Mucosa of gallbladder (tissue), 1 donor: Measurements from ENCODE around the gene FANCC. TPM values are rescaled to one million over a fixed set of nuclear protein-coding genes. Genes with fewer than 3 reads are reported as not detected.
"Not testable (repeated sequence)": the region's sequence is repeated elsewhere in the genome, so short reads cannot be mapped to it uniquely, and the experiment has no call there.

ENCODE experiments used
- DNase-seq: peaks from one replicate; pipeline ENCODE4 v3.0.0-alpha.2; 2020; ENCODE audit warnings: low spot score
- total RNA-seq: library from RNA; stranded (reverse); gene quantifications from one replicate; pipeline ENCODE4 v1.2.1, GENCODE V29; 2021
- donor health status: DM: no; HTN: no; CAD: no.

Gene FANCC
- total RNA-seq, 1 donor from 2014 or later: 18.9 TPM

DNA sequence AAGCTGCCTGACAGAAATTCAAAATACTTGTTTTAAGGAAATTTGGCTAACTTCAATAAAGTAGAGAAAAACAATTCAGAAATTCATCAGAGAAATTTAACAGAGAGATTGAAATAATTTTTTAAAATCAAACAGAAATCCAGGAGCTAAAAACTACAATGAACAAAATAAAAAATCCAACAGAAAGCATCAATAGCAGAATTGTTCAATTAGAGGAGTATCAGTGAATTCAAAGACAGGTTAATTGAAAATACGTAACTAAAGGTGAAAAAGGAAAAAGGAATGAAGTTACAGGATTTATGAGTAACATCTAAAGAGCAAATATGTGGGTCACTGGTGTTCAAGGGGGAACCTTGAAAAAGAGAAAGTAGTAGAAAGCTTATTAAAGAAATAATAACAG lies 36.8 kb downstream of the FANCC start:
- no peak for DNase-seq

DNA sequence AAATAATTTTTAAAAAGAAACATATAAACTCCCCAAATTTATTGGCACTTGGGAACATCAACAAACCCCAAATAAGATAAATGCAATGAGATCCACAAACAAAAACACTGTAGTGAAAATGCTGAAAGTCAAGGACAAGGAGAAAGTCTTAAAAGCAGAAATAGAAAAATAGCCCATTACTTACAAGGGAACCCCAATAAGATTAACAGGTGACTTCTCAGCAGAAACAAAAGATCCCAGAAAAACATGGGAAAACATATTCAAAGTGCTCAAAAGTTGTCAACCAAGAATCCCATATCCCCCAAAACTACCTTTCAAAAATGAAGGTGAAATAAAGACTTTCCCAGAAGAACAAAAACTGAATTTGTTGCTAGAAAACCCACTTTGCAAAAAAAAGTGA lies 40.0 kb downstream of the FANCC start:
- no peak for DNase-seq

DNA sequence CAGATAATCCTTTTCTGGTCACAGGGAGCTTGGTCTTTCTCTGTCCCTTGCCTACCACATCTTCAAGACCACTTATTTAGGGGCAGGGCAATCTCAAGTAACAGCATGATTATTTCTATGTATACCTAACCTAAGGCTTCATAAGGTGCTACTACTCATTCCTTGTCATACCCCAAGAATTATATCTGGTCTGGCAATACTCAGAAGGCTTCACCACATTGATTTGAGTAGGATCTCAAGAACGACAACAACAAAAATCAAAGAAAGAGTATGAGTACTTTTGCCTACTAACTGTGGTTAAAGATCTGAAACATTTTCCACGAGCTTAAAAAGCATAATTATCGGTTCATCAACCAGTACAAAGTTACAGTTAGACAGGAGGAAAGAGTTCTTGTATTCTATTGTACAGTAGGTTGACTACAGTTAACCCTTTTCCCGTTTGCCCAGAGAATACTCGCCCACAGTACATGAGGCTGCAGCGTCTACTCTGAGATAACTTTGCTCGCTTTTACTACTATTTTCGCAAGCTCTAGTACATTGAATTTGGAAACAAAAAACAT lies 41.0 kb downstream of the FANCC start:
- DNase-seq: no peak

DNA sequence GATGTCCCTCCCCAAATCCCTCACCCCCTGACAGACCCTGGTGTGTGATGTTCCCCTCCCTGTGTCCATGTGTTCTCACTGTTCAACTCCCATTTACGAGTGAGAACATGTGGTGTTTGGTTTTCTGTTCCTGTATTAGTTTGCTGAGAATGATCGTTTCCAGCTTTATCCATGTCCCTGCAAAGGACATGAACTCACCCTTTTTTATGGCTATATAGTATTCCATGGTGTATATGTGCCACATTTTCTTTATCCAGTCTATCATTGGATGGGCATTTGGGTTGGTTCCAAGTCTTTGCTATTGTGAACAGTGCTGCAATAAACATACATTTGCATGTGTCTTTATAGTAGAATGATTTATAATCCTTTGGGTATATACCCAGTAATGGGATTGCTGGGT lies 43.3 kb downstream of the FANCC start:
- not testable (repeated sequence) for DNase-seq

DNA sequence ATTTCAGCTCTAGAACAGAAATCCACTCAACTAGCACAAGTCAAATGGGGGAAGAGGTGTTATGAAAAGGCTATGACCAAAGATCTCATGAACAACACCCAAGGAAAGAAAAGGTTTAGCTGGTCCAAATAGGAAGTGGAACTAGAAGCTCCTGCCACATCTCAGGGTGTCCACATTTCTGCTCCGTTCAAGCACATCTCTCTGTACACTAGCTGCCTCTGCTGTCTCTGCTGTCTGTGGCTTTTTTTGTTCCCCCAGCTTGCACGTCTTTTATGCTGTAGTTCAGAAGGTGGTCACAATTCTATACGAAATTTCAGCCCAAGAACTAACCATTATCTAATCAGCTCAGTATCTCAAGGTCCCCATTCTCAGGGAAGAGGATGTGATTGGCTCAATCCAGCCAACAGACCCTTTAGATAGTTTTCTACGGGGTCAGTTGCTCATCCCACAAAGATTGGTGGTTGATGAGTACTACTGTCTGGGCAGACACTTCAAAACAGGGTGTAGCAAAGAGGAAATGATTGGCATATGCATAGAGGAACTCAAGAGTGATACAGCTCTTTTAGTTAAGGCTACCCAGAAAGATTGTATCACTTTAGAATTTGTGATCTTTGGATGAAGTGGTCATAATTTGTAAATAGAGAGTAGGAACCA lies 44.0 kb downstream of the FANCC start:
- DNase-seq: no peak

DNA sequence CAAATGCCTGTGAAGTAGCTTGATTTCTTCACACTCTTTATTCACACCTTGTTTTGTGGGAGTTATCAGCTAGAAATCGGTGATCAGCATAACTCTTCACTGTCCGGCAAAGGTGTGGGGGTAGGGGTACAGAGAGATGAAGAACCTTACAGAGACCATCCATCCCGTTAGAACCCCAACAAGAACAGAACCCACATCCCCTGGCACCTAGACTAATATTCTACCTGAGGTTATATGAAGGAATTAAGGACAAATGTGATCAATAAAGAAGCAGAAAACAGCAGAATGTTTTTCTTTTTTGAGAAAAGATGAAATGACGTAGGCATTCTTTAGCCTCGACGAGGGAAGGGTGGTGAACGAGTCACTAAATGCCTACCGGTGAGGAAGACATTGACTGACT lies 44.7 kb downstream of the FANCC start:
- no peak for DNase-seq

DNA sequence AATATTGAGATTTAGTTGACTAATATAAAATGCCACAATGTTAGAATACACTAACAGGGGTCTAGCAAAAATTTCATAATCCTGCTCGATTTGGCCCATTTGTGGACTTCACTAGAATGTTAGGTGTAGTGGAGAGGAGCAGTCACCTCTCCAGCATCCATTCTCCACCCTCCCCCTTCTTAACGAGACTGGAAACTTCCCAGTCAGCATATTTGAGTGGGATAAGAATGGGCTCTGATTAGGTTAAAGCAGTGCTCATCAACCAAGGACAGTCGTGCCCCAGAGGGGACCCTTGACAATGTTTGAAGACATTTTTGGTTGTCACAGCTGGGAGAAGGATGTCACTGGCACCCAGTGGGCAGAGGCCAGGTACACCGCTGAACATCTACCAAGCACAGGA lies 46.7 kb downstream of the FANCC start:
- DNase-seq: no peak

DNA sequence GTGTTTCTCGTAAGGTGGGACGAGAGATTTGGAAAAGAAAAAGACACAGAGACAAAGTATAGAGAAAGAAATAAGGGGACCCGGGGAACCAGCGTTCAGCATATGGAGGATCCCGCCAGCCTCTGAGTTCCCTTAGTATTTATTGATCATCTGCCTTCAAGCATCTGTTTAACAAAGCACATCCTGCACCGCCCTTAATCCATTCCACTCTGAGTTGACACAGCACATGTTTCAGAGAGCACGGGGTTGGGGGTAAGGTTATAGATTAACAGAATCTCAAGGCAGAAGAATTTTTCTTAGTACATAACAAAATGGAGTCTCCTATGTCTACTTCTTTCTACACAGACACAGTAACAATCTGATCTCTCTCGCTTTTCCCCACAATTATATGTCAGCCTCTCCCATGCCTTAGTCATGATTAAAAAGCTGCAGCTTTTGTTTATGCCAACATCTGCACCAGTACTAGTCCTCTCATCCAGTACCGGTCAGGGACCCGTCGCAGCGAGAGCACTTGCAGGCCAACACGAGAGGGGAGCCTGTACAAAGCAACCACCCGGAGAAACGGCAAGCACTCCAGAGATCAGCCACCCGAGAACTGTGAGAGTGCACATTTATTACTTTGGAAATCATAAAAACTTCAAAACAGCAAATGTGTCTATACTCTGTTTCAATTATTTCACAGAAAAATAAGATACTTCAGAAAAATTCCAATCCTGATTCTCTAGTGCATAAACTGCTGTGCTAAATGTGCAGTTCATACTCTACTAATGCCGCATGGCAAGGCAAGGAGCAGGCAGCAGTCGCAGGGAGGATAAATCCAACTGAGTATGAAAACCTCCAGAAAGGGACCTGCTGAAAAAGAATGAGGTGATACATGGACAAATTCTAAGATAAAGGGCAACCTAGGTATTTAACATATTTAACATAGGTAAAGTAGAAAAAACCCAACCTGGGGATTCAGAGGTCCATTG lies 47.4 kb downstream of the FANCC start:
- DNase-seq: peak; percentile 71

DNA sequence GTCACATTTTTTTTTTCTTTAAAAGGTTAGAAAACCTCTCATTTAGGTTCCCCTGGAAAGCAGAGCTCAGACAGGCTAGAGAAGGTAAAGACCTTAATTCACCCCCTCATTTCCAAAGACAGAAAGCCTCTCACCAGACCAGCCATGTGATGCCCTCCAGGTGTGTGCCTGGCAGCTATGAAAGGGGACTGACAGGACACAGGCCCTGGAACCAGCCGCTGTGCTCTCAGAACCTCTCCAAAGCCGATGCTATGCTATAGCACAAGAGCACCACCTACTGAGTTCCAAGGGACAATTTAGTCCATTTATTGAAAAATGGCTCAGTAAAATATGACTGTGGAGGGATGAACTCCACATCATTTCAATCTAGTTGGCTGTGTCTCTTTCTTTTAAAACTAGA lies 48.8 kb downstream of the FANCC start:
- peak; percentile 37 for DNase-seq

DNA sequence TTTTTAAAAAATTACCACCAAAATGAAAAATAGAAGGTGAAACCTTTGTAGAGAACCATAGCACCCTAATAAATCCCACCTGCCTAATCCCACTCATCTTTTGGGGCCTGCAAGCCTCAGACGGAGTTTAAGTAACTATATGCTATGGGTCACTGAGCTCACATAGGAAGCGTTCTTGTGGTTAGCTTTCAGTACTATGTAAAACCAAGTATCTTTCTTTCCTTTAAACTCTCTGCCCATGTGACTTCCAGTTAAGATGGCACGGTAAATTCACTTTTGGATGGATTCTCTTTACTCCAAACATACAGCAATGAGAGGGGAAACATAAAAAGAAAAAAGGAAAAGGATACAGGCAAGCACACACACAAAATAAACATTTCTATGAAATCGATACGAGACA lies 50.9 kb downstream of the FANCC start:
- no peak for DNase-seq

DNA sequence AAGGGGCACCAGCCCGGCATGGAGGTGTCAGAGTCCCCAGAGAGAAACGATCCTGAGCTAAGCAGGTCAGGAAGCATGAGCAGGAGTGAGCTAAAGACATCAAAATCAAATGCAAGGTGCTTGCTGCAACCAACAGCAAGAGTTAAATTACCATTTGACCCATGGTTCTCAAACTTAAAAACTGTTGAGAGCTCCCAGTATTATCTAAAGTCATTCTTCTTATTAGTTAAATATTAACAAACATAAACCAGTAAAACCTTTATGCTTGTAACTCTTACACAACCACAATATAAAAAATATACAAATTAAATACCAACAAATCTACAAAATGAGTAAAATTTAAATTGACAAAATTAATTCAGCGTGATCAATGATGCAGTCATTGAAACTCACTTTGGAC lies 51.5 kb downstream of the FANCC start:
- no peak for DNase-seq

DNA sequence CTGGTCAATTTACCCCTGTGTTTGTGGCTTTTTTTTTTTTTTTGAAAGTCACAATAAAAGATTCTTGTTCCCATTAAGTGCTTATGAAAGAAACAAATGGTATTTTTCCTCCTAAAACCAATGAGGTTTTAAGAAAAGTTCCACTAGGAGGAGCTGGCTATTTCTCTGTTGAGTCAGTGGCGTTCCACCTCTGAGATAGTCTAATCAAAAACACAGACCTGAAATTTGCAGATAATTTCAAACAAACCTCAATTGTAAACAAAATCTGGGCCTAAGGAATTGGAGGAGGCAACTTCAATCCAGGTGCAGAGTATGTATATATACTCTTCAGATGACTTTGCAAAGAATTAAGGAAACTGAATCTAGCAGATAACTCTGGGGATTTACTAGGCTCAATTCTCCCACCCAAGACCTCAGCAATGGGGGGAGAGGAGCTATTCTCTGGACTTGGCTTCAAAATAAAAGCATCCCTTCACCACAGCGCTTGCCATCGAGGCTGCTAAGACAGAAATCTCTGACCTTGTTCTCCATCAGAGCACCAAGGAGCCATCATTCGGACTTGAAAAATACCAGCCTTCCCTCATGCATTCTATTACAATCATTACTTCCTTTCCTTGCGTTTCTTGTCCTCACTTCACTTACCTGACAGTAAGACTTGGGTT lies 52.4 kb downstream of the FANCC start:
- no peak for DNase-seq

DNA sequence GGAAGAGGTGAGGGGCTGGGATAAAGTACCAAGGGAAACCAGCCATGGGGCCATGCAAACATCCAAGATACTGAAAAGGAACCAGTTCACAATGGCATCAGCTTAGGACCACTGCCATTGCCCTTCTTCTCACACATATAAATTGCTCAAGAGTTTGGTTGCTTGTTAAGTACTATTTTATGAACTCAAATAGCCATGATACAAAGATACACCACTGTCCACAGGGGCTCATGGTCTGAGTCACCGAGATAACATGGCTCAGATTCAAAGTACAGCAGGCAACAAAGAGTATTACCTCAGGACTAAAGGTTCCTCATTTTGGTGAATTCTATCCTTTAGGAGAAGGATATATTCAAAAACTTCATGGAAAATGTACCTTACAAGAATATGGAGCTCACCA lies 55.6 kb downstream of the FANCC start:
- no peak for DNase-seq

DNA sequence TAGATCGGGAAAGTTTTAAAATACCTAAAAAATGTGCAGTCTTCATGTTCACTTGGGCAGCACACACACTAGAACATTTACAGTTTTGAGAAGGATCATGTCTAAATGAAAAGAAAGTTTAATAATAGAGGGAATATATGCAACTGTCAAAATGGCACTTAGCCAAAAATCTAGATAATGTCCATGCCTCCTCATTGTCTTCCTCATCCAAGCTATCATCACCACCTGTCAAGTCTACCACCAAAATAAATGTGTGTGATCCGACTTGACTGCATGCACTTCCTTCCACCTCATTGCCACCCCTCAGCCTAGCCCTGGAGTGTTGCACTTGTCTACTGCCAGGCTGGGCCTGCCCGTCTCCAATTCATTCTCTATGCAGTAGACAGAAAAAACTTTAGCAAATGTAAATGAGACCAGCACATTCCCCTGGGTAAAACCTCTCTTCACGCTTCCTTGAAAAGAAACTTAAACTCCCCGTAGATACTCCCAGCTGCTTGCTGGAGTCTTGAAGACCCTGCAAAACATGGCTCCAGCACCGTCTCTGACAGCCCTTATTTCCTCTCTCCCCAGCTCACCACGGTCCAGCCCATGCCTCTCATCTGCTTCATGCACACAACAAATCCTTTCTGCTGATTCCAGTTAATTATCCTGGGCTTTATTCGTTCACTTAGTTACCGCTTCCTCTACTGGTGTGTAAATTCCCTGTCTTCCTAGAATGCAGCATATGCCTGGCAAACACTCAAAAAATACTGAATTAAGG lies 66.9 kb downstream of the FANCC start:
- DNase-seq: no peak

DNA sequence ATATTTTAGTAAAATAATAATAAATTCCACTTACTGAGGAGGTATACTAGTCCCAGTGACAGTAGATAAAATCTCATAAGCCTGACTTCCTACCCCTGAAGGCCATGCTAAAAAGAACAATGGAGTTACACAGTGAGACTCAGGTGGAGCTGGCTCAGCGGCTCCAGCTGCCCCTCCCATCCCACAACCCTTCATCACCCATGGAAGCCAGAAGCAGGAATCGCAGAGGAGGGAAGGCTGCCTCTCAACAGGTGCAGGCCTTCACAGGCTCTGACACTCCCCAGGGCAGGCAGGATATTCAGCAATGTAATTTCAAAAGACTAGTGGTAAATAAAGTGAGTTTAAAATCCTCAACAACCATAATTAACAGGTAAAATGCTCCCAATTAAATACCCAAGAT lies 67.5 kb downstream of the FANCC start:
- DNase-seq: no peak

DNA sequence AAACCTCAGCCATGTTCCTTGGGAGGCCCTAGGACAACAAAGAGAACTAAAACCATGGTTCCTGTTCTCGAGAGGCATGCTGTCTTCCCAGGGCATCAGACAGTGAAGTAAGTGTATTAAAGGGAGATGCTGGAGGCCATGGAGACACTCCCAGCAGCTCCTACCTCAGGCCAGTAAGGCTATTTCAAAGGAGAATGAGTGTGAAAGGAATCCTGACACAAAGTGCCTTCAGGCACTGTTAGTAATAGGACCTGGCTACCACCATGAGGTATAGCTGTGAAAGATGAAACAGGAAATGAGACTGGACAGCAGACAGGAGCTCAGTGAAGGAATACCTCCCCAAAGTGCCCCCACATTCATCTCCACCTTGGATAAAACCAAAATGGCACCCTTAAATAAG lies 71.0 kb downstream of the FANCC start:
- no peak for DNase-seq

DNA sequence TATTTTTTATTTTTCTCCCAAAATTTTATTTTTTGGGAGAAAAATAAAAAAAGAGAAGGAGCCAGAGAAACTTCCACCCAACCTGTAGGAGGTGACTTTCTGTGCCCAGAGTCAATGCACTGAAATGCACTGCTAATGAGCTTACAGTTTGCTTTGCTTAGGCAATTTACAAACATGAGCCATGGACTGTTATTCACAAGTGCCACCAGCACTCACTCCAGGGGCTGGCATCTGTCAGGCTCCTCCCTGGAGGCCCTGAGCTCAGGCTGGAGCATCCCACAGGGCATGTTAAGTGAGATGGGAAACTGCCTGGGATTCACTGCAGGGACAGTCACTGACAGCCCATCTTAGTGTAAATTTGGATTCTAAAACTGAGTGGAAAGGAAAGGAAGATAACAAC lies 74.9 kb downstream of the FANCC start:
- no peak for DNase-seq

DNA sequence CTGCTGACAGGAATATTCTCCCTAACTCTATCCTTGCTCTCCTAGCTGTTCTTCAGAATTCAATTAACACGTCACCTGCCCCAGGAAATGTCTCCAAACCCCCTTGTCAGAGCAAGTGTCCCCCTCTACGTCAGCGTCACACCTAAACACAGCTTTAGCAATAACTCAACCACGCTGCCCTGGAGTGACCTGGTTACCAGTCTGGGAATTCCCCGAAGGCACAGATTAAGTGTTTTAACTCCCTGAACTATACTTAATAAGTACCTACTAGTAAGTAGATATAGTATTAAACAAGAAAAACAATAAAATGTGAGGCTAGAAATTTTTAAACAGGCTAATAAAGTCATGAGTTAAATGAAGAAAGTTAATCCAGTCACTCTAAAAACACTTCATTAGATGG lies 78.4 kb downstream of the FANCC start:
- no peak for DNase-seq

DNA sequence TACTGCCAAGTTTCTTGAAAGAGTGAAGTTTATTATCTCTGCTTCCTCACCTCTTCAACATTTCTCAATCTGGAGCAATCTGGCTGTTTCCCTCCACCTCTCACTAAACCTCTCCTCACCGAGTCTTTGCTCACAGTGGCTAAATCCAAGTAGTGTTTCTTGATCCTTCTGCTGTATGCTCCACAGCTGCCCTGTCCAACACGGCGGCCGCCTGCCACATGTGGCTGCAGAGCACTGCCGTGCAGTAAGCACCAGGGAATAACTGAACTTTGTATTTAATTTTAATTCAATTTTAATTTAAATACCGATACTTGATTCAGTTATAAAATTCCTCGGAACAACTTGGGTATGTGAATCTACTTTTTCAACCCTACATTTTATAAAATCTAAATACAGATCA lies 80.2 kb downstream of the FANCC start:
- DNase-seq: no peak

DNA sequence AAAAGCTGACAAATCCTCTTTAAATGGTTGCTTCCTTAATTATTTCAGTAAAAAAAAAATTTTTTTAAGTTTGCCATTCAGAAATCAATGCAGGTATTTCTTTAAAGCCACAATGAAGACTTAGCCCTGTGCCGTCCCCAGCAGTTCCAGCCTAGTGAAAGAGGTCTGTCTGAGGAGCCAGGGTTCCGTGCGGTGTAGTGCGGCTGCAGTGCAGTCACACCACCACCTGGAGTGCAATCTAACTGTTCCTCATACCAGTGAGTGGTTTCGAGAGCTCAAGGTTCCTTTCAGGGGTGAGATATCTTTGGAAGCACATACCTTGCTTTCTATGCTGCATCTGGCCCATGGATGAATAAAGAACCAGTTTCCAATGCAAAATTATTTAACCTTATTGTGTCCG lies 87.5 kb downstream of the FANCC start:
- DNase-seq: no peak

DNA sequence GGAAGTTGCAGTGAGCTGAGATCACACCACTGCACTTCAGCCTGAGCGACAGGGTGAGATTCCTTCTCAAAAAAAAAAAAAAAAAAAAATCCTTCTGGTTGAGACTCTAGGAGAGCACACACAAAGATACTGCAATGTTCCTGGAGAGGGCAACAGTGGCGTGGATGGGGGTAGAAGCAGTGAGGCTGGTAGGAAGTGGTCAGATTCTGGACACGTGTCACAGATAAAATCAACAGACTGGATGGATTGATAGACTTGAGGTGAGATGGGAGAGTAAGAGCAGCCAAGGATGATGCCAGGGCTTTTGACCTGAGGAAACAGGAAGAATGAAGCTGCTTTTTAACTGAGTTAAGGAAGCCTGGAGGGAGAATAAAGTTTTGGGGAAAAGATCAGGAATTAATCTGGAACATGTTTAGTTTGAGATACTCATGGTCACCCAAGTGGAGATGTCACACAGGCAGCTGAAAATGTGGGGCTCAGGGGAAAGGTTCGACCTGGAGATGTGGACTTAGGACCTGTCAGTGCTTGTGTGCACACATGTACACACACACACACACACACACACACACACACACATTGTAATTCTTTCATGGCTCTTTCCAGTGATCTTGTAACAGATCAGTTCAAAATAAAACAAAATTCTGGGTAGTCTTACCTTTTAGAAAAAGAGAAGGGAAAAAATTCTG lies 88.1 kb downstream of the FANCC start:
- DNase-seq: no peak
